ENCODE results near the gene ADCY4.

GRCh38 chr14:24310646-24311604, 23.9 kb downstream of the ADCY4 start, which contains the start of gene LTB4R:
- TF ChIP-seq CREB1 (CRISPR knock-in tag; IDR thresholded peaks at IDR 0.05): no peak
- no peak; the same call in 1 of the 2 replicates for TF ChIP-seq CTCF (IDR thresholded peaks at IDR 0.05)
- no peak for TF ChIP-seq TEAD4 (CRISPR knock-in tag; IDR thresholded peaks at IDR 0.05)
- no peak for TF ChIP-seq ZBTB43 (CRISPR knock-in tag; IDR thresholded peaks at IDR 0.05)
- no peak for TF ChIP-seq NR3C1 (CRISPR knock-in tag; conservative IDR thresholded peaks at IDR 0.05; ENCODE audit: low read depth)
- no peak for TF ChIP-seq USF1 (CRISPR knock-in tag; IDR thresholded peaks at IDR 0.05)
- no peak for TF ChIP-seq HMGXB4 (CRISPR knock-in tag; IDR thresholded peaks at IDR 0.05)
- TF ChIP-seq IRF2 (CRISPR knock-in tag; IDR thresholded peaks at IDR 0.05; ENCODE audit: borderline replicate concordance, low read depth): no peak
- no peak for TF ChIP-seq E2F1 (CRISPR knock-in tag; IDR thresholded peaks at IDR 0.05)
- TF ChIP-seq NR1H2 (CRISPR knock-in tag; IDR thresholded peaks at IDR 0.05): no peak
- TF ChIP-seq TP53 (CRISPR knock-in tag; IDR thresholded peaks at IDR 0.05): no peak
- TF ChIP-seq JUN (CRISPR knock-in tag; IDR thresholded peaks at IDR 0.05): no peak
- no peak for TF ChIP-seq NFATC4 (CRISPR knock-in tag; IDR thresholded peaks at IDR 0.05)
- no peak for TF ChIP-seq MAX (CRISPR knock-in tag; IDR thresholded peaks at IDR 0.05)

Measured in WTC11 (cell line).